ENCODE measurements around the gene TYROBP.
"Not testable (repeated sequence)": the region's sequence is repeated elsewhere in the genome, so short reads cannot be mapped to it uniquely, and the experiment has no call there.

TYROBP gene

DNA sequence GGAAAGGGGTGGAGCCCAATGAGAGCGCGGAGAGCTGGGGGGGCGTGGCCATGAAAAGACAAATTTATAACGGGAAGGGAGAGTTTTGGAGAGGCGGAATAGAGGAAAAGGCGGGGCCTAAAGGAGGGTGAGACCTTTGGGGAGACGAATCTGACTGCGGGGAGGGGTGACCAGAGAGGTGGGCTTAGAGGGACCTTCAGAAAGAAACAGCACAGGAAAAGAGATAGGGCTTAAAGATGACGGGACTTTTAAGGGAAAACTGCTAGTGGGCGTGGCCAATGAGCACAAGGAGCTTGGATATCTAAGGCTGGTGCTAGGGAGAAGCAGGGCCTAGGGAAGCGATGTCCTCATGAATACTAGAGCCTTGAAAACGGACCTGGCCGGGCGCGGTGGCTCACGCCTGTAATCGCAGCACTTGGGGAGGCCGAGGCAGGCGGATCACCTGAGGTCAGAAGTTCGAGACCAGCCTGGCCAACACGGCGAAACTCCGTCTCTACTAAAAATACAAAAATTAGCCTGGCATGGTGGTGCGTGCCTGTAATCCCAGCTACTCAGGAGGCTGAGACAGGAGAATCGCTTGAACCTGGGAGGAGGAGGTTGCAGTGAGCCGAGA, 37.9 kb downstream of the TYROBP start:
- not testable (repeated sequence) for DNase-seq (ENCODE audit: low spot score)

DNA sequence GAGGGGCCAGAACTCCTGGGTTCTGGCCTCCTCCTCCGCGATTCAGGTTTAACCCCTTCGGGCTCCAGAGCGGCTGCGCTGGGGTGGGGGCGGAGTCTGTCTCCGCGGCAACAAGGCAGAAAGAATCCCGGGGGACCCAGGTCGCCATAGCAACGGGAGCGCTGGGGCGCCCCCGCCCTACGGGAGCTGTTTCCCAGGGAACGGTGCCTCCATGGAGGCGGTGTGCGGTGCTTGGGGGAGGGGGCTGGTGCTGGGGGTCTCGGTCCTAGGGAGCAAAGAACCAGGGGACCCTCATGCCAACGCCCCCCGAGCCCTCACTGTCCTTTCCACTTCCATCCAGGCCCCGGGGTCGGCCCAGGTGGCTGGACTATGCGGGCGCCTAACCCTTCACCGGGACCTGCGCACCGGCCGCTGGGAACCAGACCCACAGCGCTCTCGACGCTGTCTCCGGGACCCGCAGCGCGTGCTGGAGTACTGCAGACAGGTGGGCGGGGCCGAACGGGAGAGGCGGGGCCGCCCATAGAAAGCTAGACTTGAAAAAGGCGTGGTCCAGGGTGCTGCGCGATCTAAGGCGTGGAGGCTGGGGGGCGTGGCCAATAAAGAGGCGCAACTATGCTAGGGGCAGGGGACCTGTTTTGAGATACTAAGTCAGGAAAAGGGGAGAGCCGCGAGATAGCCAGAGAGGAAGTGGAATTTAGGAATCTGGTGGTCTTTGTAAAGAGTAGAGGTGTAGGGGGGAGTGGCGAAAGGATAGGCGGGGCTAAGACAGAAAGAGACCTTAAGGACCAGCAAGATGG, 38.6 kb downstream of the TYROBP start:
- peak; percentile 96 for DNase-seq (ENCODE audit: low spot score)

DNA sequence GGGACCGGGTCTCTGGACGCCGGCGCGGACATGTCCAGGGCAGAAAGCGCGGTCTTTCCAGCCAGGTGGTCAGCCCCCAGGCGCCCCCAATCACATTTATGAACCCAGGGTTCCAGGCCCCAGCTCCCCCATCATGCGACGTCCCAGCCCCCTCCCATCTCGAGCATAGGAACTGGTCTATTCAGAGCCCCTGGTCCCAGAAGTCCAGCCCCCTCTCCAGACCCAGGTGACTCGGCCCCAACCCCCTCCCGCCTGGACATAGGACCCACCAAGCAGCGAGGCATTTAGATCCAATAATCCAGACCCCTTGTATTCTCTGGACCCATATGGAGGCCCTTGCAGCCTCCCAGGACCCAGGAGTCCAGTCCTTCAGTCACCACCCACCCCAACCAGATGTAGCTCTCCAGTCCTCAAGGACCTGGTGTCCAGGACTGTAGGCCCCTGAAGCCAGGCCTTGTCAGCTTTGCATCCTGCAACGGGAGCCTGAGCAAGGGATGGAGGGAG, 39.2 kb downstream of the TYROBP start:
- no peak for DNase-seq (ENCODE audit: low spot score)

DNA sequence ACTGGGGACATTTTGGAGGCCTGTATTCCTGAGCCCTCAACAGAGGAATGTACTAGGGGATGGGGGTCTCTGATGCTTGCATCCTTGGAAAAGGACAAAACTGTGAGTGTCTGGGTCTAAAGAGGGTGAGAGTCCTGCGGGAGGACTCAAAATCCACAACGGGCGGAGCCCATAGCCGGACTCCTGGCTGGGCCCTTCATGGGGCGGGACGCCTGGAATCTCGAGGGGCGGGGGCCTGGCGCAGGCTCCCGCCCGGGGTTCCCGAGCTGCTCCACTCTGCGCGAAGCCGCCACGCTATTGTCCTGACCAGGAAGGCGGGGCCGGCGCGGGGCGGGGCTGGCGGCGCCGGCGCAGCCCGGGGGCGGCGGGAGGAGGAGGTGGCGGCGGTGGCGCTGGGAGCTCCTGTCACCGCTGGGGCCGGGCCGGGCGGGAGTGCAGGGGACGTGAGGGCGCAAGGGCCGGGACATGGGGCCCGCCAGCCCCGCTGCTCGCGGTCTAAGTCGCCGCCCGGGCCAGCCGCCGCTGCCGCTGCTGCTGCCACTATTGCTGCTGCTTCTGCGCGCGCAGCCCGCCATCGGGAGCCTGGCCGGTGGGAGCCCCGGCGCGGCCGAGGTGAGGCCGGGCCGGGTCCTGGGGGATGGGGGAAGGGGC, 39.8 kb downstream of the TYROBP start, which contains the start of gene APLP1:
APLP1 (plus strand) TSS at position 403 of the 651 bp plus-strand sequence; CDS start at position 466, 63 bp downstream.
- DNase-seq (ENCODE audit: low spot score), result peak; percentile 65

DNA sequence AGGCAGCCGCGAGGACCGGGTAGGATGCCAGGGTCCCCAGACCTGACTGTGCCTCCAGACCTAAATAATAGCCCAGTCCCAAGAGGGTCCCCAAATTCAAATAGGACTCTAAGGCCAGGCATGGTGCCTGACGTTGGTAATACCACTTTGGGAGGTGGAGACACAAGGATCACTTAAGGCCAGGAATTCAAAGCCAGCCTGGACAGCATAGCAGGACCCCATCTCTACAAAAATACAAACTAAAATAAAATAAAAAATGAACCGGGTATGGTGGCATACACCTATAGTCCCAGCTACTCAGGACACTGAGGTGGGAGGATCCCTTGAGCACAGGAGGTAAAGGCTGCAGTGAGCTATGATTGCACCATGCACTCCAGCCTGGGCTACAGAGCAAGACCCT, 45.1 kb downstream of the TYROBP start:
- no peak for DNase-seq (ENCODE audit: low spot score)

DNA sequence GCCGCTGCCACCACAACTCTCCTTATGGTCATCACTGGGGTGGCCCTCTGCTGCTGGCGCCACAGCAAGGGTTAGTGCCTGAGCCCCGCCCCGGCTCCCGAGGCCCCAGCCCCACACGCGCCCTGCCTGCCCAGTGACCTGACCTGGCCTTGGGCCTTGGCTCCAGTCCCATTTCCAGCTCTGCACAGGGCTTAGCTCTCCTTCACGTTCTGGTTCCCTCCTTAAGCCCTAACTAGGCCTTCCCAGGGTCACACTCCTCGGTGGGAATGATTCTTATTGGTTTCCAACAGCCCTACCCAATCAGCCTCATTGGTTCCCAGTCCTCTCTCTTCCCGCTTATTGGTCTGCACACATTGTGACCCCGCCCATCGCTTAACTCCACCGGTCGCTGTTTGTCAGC, 45.6 kb downstream of the TYROBP start:
- DNase-seq (ENCODE audit: low spot score), result no peak

DNA sequence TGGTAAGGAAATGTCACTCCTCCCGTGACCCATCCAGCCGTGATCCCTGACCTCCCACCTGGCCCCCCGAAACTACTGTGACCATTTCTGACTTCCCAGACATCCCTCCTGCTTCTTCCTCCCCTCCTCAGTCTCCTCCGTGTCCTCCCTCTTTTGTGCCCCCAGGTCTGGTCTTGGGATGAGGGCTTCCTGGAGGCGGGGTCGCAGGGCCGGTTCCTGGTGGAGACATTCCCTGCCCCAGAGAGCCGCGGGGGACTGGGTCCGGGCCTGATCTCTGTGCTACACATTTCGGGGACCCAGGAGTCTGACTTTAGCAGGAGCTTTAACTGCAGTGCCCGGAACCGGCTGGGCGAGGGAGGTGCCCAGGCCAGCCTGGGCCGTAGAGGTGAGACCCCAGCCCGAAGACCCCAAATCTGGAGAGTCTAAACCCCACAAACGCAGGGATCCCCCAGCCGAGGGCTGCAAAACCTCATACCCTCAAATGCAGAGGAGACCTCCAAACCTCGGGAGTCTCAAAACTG, 46.4 kb downstream of the TYROBP start:
- no peak for DNase-seq (ENCODE audit: low spot score)

DNA sequence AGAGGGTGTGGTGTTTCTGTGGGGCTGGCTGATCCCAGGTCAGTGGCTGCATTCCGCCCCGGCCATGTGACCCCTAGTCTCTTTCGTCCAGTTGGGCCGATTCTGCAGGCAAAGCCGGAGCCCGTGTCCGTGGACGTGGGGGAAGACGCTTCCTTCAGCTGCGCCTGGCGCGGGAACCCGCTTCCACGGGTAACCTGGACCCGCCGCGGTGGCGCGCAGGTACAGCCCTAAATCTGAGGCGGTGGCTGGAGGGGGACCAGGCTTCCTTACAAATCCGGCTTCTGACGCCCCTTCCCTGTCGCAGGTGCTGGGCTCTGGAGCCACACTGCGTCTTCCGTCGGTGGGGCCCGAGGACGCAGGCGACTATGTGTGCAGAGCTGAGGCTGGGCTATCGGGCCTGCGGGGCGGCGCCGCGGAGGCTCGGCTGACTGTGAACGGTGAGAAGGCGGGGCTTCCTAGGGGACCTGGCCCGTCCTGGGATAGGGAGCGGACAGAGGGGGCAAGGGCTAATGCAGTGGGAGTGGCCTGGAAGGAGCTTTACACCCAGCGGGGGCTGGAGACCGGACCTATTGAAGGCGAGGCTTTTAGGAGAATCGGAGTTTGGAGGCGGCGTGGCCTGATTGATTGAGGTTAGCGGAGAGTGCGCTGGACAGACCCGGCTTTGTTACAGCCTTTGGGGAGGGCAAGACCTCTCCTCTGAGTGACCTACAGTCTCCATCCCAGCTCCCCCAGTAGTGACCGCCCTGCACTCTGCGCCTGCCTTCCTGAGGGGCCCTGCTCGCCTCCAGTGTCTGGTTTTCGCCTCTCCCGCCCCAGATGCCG, 47.1 kb downstream of the TYROBP start:
- no peak for DNase-seq (ENCODE audit: low spot score)

DNA sequence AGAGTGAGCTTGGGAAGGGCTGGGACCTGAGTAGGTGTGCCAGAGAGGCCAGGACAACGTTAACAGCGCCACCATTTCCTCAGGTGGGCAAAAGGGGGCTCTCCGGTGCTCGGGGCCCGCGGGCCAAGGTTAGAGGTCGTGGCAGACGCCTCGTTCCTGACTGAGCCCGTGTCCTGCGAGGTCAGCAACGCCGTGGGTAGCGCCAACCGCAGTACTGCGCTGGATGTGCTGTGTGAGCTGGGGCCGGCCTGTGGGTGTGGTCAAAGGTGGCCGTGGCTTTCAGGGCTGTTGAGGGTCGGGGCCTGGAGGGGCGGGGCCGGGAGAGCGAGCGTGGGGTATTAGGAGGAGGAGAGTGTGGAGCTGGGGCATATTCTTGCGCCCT, 47.7 kb downstream of the TYROBP start:
- no peak for DNase-seq (ENCODE audit: low spot score)

DNA sequence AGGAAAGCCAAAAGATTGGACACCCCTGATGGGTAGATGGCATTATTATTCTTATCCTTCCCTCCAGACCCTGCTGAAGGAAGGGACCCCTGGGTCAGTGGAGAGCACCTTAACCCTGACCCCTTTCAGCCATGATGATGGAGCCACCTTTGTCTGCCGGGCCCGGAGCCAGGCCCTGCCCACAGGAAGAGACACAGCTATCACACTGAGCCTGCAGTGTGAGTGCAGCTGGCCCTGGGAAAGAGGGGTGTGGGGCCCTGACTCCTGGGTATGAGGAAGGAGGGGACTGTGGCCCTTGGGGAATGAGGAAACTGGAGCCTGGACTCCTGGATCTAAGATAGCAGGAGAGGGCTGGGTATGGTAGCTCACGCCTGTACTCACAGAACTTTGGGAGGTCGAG, 48.7 kb downstream of the TYROBP start:
- DNase-seq (ENCODE audit: low spot score), result no peak

DNA sequence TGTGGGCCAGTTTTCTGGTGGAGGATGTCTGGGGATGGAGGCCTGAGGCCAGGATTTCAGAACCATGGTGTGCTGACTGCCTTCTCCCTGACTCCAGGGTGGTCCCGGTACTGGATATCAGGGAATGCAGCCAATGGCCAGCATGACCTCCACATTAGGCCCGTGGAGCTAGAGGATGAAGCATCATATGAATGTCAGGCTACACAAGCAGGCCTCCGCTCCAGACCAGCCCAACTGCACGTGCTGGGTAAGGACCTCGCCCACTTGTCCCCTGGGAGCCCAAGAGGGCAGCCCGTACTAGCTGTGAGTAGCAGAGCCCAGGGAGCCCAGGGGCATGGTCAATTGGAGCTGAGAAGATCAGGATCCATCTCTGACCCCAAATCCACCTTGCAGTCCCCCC, 49.8 kb downstream of the TYROBP start:
- DNase-seq (ENCODE audit: low spot score), result no peak

DNA sequence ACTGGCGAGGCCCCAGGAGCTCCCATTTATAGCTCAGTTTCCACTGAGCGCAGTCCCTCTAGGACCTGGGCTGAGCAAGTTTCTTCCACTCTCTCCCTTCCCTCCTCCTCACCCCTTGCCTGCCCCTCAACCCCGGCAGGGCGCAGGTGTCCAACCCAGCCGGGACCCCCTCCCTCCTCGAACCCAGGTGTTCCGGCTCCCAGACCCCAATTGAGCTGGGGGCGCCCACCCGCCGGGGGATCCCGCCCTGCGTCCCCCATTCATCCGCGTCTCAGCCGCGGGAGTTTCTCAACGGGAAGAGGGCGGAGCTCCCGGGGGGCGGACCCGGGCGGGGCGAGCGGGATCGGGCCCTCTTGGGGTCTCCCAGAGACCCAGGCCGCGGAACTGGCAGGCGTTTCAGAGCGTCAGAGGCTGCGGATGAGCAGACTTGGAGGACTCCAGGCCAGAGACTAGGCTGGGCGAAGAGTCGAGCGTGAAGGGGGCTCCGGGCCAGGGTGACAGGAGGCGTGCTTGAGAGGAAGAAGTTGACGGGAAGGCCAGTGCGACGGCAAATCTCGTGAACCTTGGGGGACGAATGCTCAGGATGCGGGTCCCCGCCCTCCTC, 51.4 kb downstream of the TYROBP start, which contains the start of gene KIRREL2:
KIRREL2 (plus strand) TSS at position 366 of the 604 bp plus-strand sequence; CDS start at position 575, 209 bp downstream.
- DNase-seq (ENCODE audit: low spot score), result no peak
